HepG2 (cell line): ENCODE data around the gene SRP68. TPM values are rescaled to one million over a fixed set of nuclear protein-coding genes. Genes with fewer than 3 reads are reported as not detected.

Source experiments
- ATM ChIP-seq: fragments of 450-650 bp; IDR thresholded peaks from 2 replicates; pipeline ENCODE4 v1.7.1; 2017; ENCODE audit warnings: mild to moderate bottlenecking, borderline replicate concordance
- CTCF ChIP-seq: sonication (generic); formaldehyde crosslinking; IDR thresholded peaks from 2 replicates; pipeline ENCODE4 v1.5.0; 2020; ENCODE audit warnings: mild to moderate bottlenecking, missing genetic modification reagents, moderate library complexity
- ERF ChIP-seq: IDR thresholded peaks from 2 replicates; pipeline ENCODE4 v1.6.1; 2018; ENCODE audit warnings: missing biosample characterization, missing genetic modification reagents
- FOSL1 ChIP-seq: sonication (generic); formaldehyde crosslinking; IDR thresholded peaks from 2 replicates; pipeline ENCODE4 v1.9.0; 2021; ENCODE audit warnings: missing genetic modification reagents, borderline replicate concordance
- FOXM1 ChIP-seq: sonication (generic); formaldehyde crosslinking; IDR thresholded peaks from 2 replicates; pipeline ENCODE4 v1.5.0; 2020; ENCODE audit warnings: missing genetic modification reagents
- GABPB1 ChIP-seq: IDR thresholded peaks from 2 replicates; pipeline ENCODE4 v1.6.1; 2016; ENCODE audit warnings: mild to moderate bottlenecking, missing genetic modification reagents, moderate library complexity, missing compliant biosample characterization
- HCFC1 ChIP-seq: fragments of 150-350 bp; IDR thresholded peaks from 2 replicates; pipeline ENCODE4 v1.6.1; 2014; ENCODE audit warnings: low read depth, low read length
- HNF4A ChIP-seq: sonication (generic); formaldehyde crosslinking; IDR thresholded peaks from 2 replicates; pipeline ENCODE4 v1.4.0; 2020; ENCODE audit warnings: missing genetic modification reagents
- JUN ChIP-seq: sonication (generic); formaldehyde crosslinking; IDR thresholded peaks from 2 replicates; pipeline ENCODE4 v1.4.0; 2020; ENCODE audit warnings: mild to moderate bottlenecking, missing genetic modification reagents
- JUNB ChIP-seq: sonication (generic); formaldehyde crosslinking; IDR thresholded peaks from 2 replicates; pipeline ENCODE4 v1.8.0; 2022; ENCODE audit warnings: missing genetic modification reagents, mild to moderate bottlenecking, borderline replicate concordance
- JUND ChIP-seq: sonication (generic); formaldehyde crosslinking; IDR thresholded peaks from 2 replicates; pipeline ENCODE4 v1.8.0; 2022; ENCODE audit warnings: mild to moderate bottlenecking, missing genetic modification reagents
- MXD1 ChIP-seq: sonication (generic); formaldehyde crosslinking; IDR thresholded peaks from 2 replicates; pipeline ENCODE4 v1.4.0; 2020; ENCODE audit warnings: mild to moderate bottlenecking, missing genetic modification reagents
- POLR2G ChIP-seq: fragments of 200-400 bp; formaldehyde crosslinking; IDR thresholded peaks from 2 replicates; pipeline ENCODE4 v1.6.1; 2018; ENCODE audit warnings: mild to moderate bottlenecking, low read depth, low read length, moderate library complexity
- PPARG ChIP-seq: conservative IDR thresholded peaks from 2 replicates; pipeline ENCODE4 v1.6.1; 2016; ENCODE audit warnings: missing biosample characterization, missing genetic modification reagents
- SNAPC4 ChIP-seq: sonication (generic); formaldehyde crosslinking; IDR thresholded peaks from 2 replicates; pipeline ENCODE4 v1.4.0; 2020; ENCODE audit warnings: mild to moderate bottlenecking, missing genetic modification reagents
- ZBTB43 ChIP-seq: sonication (generic); formaldehyde crosslinking; conservative IDR thresholded peaks from 2 replicates; pipeline ENCODE4 v1.4.0; 2020; ENCODE audit warnings: missing genetic modification reagents
- ZNF138 ChIP-seq: sonication (generic); formaldehyde crosslinking; IDR thresholded peaks from 2 replicates; pipeline ENCODE4 v1.5.0; 2020; ENCODE audit warnings: mild to moderate bottlenecking, low read depth, missing genetic modification reagents
- ZNF234 ChIP-seq: sonication (generic); formaldehyde crosslinking; conservative IDR thresholded peaks from 2 replicates; pipeline ENCODE4 v1.5.1; 2020; ENCODE audit warnings: mild to moderate bottlenecking, missing genetic modification reagents
- ZNF547 ChIP-seq: sonication (generic); formaldehyde crosslinking; IDR thresholded peaks from 2 replicates; pipeline ENCODE4 v1.5.1; 2020; ENCODE audit warnings: mild to moderate bottlenecking, missing genetic modification reagents
- ZNF768 ChIP-seq: sonication (generic); formaldehyde crosslinking; IDR thresholded peaks from 2 replicates; pipeline ENCODE4 v1.4.0; 2020; ENCODE audit warnings: missing genetic modification reagents
- ZNF841 ChIP-seq: sonication (generic); formaldehyde crosslinking; IDR thresholded peaks from 2 replicates; pipeline ENCODE4 v1.8.1; 2023; ENCODE audit warnings: missing genetic modification reagents, borderline replicate concordance
- polyA plus RNA-seq, 8 experiments: library from polyadenylated mRNA; depleted of rRNA in 3 of 8; stranded (reverse) in 7 of 8; unstranded in 1 of 8; fragments of >200 nt; fragmentation: Illumina TruSeq in 4 of 8; extraction: Trizol in 4 of 8; gene quantifications; 2 replicates each; pipeline versions ENCODE4 v1.2.1 to v1.2.3, GENCODE V29; 2011 to 2016; ENCODE audit warnings: low read depth in 4 of 8, missing spikeins in 1 of 8, mixed read lengths in 1 of 8; ENCODE audit not compliant: insufficient read depth in 1 of 8
- total RNA-seq, 5 experiments: library from RNA; depleted of rRNA; stranded (reverse); fragments of >200 nt; fragmentation: Illumina TruSeq; extraction: Trizol; gene quantifications; 2 replicates each; pipeline ENCODE4 v1.2.3, GENCODE V29; 2016; ENCODE audit warnings: low read depth in 1 of 5

Gene SRP68
- total and polyA plus RNA-seq, 2 of the 13 experiments (the other 11 are each of a cell fraction or from before 2014, with no cell fraction given), result 39.8 to 74.3 TPM

GRCh38 chr17:76119409-76120371, 47.4 kb upstream of the SRP68 start (continued):
- no peak for TF ChIP-seq ZNF841 (CRISPR knock-in tag)
- peak; percentile 57; the same call in 1 of the 2 replicates for TF ChIP-seq PPARG (CRISPR knock-in tag)
- no peak for TF ChIP-seq FOSL1 (CRISPR knock-in tag)
- no peak for TF ChIP-seq JUN (CRISPR knock-in tag)
- peak; percentile 7; the same call in 1 of the 2 replicates for TF ChIP-seq CTCF (CRISPR knock-in tag)
- peak; percentile 76 for TF ChIP-seq HNF4A
- no peak for TF ChIP-seq HCFC1
- TF ChIP-seq FOXM1 (CRISPR knock-in tag), result no peak
- no peak for TF ChIP-seq ZNF768 (CRISPR knock-in tag)
- TF ChIP-seq JUNB (CRISPR knock-in tag), result no peak
- 0 out of 2 replicates have a peak, but pooled peaks have one; percentile 29 for TF ChIP-seq ZNF547 (CRISPR knock-in tag)
- TF ChIP-seq JUND (CRISPR knock-in tag), result peak; percentile 54; the same call in 1 of the 2 replicates
- TF ChIP-seq ATM, result no peak
- TF ChIP-seq ZBTB43 (CRISPR knock-in tag), result 0 out of 2 replicates have a peak, but pooled peaks have one; percentile 35
- no peak for TF ChIP-seq ZNF234
- no peak for TF ChIP-seq SNAPC4 (CRISPR knock-in tag)
- TF ChIP-seq ERF (CRISPR knock-in tag), result 0 out of 2 replicates have a peak, but pooled peaks have one; percentile 25
- TF ChIP-seq MXD1, result 0 out of 2 replicates have a peak, but pooled peaks have one; percentile 39
- TF ChIP-seq ZNF138 (CRISPR knock-in tag), result 0 out of 2 replicates have a peak, but pooled peaks have one; percentile 71
- TF ChIP-seq GABPB1 (CRISPR knock-in tag), result peak; percentile 28; the same call in 1 of the 2 replicates
- no peak for TF ChIP-seq POLR2G
